Spinal cord (tissue), 10 donors: ENCODE measurements around the gene HIPK4. TPM values are rescaled to one million over a fixed set of nuclear protein-coding genes. Genes with fewer than 3 reads are reported as not detected.
A peak's percentile ranks its signal among the peaks of the same experiment; 100 is the strongest.
"Not testable (repeated sequence)": the region's sequence is repeated elsewhere in the genome, so short reads cannot be mapped to it uniquely, and the experiment has no call there.

ENCODE experiments used
- DNase-seq, 6 donors: peaks; one replicate each; pipeline versions ENCODE4 v3.0.0 to v3.0.0-alpha.2; 2013 to 2015; ENCODE audit warnings: low spot score in 6 of 6, low read depth in 4 of 6
- H3K27ac ChIP-seq: one replicate; pipeline ENCODE4 v1.5.1; 2013; ENCODE audit warnings: low read depth, low read length, control low read depth
- H3K27me3 ChIP-seq: one replicate; pipeline ENCODE4 v1.6.1; 2013; ENCODE audit warnings: low read length; ENCODE audit not compliant: control insufficient read depth, insufficient read depth
- H3K36me3 ChIP-seq: one replicate; pipeline ENCODE4 v1.6.1; 2013; ENCODE audit warnings: low read length; ENCODE audit not compliant: control insufficient read depth, insufficient read depth
- H3K4me1 ChIP-seq: one replicate; pipeline ENCODE4 v1.6.1; 2013; ENCODE audit warnings: low read length; ENCODE audit not compliant: control insufficient read depth, insufficient read depth
- H3K4me3 ChIP-seq: one replicate; pipeline ENCODE4 v1.5.1; 2013; ENCODE audit warnings: low read depth, low read length, control low read depth
- H3K9me3 ChIP-seq: one replicate; pipeline ENCODE4 v1.6.1; 2013; ENCODE audit warnings: low read length; ENCODE audit not compliant: control insufficient read depth, insufficient read depth
- WGBS: methylation state at CpG from one replicate; pipeline ENCODE4 v1.1.5; 2013; ENCODE audit warnings: missing lambda C conversion rate; ENCODE audit not compliant: insufficient coverage; 5-methylcytosine and 5-hydroxymethylcytosine counted together
- long read RNA-seq, 4 donors: transcript quantifications; one replicate each; lab custom pipeline, GENCODE V29; 2026
- polyA plus RNA-seq, 2 donors: library from polyadenylated mRNA; unstranded; fragments of 120-200 nt; gene quantifications; one replicate each; pipeline ENCODE4 v1.2.1, GENCODE V29; 2013; ENCODE audit not compliant: insufficient read length in 2 of 2
- total RNA-seq, 2 donors: library from RNA; depleted of rRNA in 1 of 2; stranded (reverse); fragments of 120-200 nt in 1 of 2; fragments of >200 nt in 1 of 2; gene quantifications; one replicate each; pipeline versions ENCODE4 v1.2.3 to v1.2.4, GENCODE V29; 2013 to 2014
- donor health status: healthy.

Gene HIPK4
- total RNA-seq (under 1 TPM; 0.10 to 0.11 TPM), polyA plus RNA-seq (1 to 10 TPM in 1 of 2 donors, under 1 TPM in 1; 0.70 to 1.6 TPM)
- long read RNA-seq, donor 1: 0 reads
- long read RNA-seq, donor 2: 0 reads
- long read RNA-seq, donor 3: 0 reads
- long read RNA-seq, donor 4: 0 reads

- no peak for DNase-seq
- Histone ChIP-seq H3K4me1 (no peaks in the 10 kb centered on the region), H3K27ac (no peak within 1 kb of the TSS), H3K9me3 (no peaks in the 10 kb centered on the region), H3K4me3 (no peak within 1 kb of the TSS), H3K27me3 (no peaks in the 10 kb centered on the region), H3K36me3 (peaks cover 13% of the 10 kb centered on the region)
- 83% methylated on average over 10 of the region's 10 CpGs for WGBS
Observed at GRCh38 chr19:40390084-40390742, at the start of gene HIPK4. Gene HIPK4, minus strand, starts transcription at chr19:40390181. Its CDS starts 279 bp downstream, at chr19:40389902.

GRCh38 chr19:40438284-40438683 is 48.3 kb upstream of the HIPK4 start:
- DNase-seq: no peak
- 100% methylated on average over 3 of the region's 3 CpGs for WGBS
- H3K27me3 ChIP-seq: no peaks in the 10 kb centered on the region
- no peak overlapping the region for H3K4me3 ChIP-seq
- no peak overlapping the region for H3K27ac ChIP-seq
- no peaks in the 10 kb centered on the region for H3K9me3 ChIP-seq
- H3K36me3 ChIP-seq: peaks cover 17% of the 10 kb centered on the region
- H3K4me1 ChIP-seq: peaks cover 20% of the 10 kb centered on the region

DNA sequence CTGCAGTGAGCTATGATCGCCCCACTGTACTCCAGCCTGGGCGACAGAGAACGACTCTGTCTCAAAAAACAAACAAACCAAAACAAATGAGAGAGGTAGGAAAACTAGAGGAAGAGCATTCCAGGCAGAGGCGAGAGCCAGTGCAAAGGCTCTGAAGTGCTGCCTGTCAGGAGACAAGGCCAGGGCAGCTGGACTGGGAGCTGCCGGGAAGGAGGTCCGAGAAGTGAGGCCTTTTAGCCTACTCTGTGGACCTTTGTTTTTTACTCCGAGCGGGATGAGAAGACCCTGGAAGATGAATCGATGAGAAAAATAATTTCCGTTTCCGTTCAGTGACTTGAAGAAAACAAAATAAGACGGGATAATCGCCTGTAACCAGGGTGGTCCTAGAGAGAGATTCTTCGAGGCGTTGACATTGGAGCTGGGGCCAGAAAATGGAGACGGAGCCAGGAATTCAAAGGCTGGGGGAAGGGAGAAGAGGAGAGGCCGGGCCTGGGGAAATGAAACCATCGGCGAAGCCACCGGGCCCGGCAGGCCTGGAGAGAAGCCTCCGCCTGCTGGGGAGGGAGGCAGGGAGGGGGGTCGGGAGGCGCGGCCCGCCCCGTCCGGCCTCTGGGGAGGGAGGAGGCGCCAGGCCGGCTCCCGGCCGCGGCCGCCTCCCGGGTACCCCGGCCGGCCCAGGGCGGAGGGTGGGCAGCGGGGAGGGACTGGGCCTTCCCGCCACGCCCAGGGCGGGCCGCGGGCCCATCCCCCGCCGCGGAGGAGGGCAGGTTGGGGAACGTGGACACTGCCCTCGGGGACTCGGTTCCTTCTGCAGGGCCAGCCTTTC is 43.6 kb upstream of the HIPK4 start:
- Histone ChIP-seq H3K4me1 (peaks cover 25% of the 10 kb centered on the region), H3K9me3 (no peaks in the 10 kb centered on the region), H3K36me3 (no peaks in the 10 kb centered on the region), H3K27ac (peak overlapping the region; percentile 97), H3K27me3 (no peaks in the 10 kb centered on the region), H3K4me3 (peak overlapping the region; percentile 53)
- DNase-seq: peak; percentile 59 to 93 (median 66)
- WGBS: 2% methylated on average over 47 of the region's 50 CpGs

DNA sequence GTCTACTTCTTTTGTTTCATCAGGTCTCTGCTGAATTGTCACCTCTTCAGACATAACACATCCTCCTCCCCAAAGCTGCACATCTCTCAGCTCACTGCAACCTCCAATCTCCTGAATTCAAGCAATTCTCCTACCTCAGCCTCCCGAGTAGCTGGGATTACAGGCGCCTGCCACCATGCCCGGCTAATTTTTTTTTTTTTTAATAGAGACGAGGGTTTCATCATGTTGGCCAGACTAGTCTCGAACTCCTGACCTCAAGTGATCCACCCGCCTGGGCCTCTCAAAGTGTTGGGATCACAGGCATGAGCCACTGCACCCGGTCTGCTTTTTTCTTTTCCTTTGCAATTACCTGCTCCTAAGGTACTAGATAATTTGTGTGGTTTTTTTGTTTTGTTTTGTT is 42.8 kb upstream of the HIPK4 start:
- not testable (repeated sequence) for DNase-seq, H3K27me3 ChIP-seq, H3K36me3 ChIP-seq, H3K9me3 ChIP-seq
- H3K4me1 ChIP-seq: peaks cover 25% of the 10 kb centered on the region
- H3K27ac ChIP-seq: peak overlapping the region; percentile 97
- WGBS: 65% methylated on average over 4 of the region's 7 CpGs
- peak overlapping the region; percentile 53 for H3K4me3 ChIP-seq

DNA sequence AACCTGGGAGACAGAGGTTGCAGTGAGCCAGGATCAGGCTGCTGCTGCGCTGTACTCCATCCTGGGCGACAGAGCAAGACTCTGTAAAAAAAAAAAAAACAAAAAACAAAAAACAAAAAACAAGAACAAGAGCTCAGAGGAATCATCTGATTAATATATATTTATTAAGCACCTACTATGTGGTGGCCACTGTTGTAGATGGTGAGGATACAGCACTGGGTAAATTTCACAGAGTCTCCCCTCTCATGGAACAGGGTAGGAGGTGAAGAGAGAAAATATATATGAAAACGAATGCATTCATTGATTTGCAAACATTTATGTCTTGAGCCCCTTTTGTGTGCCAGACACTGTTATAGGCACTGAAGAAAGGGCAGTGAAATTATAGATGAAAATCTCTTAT is 41.7 kb upstream of the HIPK4 start:
- 100% methylated on average over 1 of the region's 3 CpGs for WGBS

GRCh38 chr19:40430242-40430641 is 40.3 kb upstream of the HIPK4 start:
- H3K27ac ChIP-seq, H3K4me3 ChIP-seq, DNase-seq, H3K27me3 ChIP-seq, H3K36me3 ChIP-seq, H3K9me3 ChIP-seq: not testable (repeated sequence)
- WGBS: 100% methylated on average over 3 of the region's 10 CpGs
- peaks cover 25% of the 10 kb centered on the region for H3K4me1 ChIP-seq

More for the DNA sequence above, 41.7 kb upstream of the HIPK4 start:
- H3K36me3 ChIP-seq: no peaks in the 10 kb centered on the region
- H3K27ac ChIP-seq: no peak overlapping the region
- no peaks in the 10 kb centered on the region for H3K9me3 ChIP-seq
- H3K4me3 ChIP-seq: no peak overlapping the region
- no peak for DNase-seq
- peaks cover 25% of the 10 kb centered on the region for H3K4me1 ChIP-seq
- H3K27me3 ChIP-seq: no peaks in the 10 kb centered on the region

- H3K36me3 ChIP-seq, DNase-seq, H3K27ac ChIP-seq, H3K4me3 ChIP-seq, H3K9me3 ChIP-seq, H3K27me3 ChIP-seq: not testable (repeated sequence)
- WGBS: no CpG with 5 or more reads among the region's 7 CpGs
- peaks cover 24% of the 10 kb centered on the region for H3K4me1 ChIP-seq
Observed at GRCh38 chr19:40428197-40428596, 38.2 kb upstream of the HIPK4 start.

GRCh38 chr19:40425450-40426287 is 35.7 kb upstream of the HIPK4 start, which contains the start of gene SERTAD1:
Gene SERTAD1, minus strand, starts transcription at chr19:40425992. Its CDS starts 2,446 bp downstream, at chr19:40423546.
- Histone ChIP-seq H3K27ac (peak within 1 kb of the TSS; percentile 97), H3K4me1 (peaks cover 25% of the 10 kb centered on the region), H3K36me3 (peaks cover 10% of the 10 kb centered on the region), H3K4me3 (peak within 1 kb of the TSS; percentile 83), H3K27me3 (no peaks in the 10 kb centered on the region), H3K9me3 (no peaks in the 10 kb centered on the region)
- DNase-seq: peak; percentile 97 to 100 (median 99)
- WGBS: under 1% methylated on average over 62 of the region's 75 CpGs
